ENCODE results near the gene CCR9.

DNA sequence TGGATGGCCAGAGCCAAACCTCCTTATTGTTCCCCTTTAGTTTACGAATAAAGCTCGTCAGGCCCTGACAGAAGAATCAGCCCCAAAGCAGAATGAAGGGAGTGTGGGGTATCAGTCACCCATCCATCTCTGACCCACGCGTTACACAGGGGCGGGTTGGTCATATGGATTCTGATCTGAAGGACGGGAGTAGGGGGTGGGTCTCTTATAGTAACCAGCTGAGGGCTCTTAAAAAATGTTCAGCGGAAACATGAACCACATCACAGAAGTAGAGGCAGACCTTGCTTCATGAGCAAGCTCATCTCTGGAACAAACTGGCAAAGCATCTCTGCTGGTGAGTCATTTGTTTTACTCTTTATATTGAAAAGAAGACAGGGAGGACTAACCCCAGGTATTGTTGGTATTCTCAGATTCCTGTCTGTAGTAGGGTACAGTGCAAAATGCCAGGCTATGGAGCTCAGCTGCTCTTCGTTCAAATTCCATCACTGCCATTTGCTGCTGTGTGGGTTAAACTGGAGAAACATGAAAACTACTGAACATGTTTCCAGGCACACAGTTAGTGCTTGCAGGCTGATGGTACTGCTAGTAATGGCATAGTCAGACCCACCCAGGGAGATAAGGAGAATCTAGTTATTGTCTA, 57.0 kb downstream of the CCR9 start, which contains the start of gene CXCR6:
- TF ChIP-seq SMC3 (conservative IDR thresholded peaks at IDR 0.05; ENCODE audit: poor library complexity), result no peak
- TF ChIP-seq EP300 (conservative IDR thresholded peaks at IDR 0.05; ENCODE audit: poor library complexity, severe bottlenecking), result no peak
- no peak for TF ChIP-seq EZH2 (IDR thresholded peaks at IDR 0.05; ENCODE audit: borderline replicate concordance, insufficient read depth, low read length, poor library complexity, severe bottlenecking)
- TF ChIP-seq, protein P1, sequence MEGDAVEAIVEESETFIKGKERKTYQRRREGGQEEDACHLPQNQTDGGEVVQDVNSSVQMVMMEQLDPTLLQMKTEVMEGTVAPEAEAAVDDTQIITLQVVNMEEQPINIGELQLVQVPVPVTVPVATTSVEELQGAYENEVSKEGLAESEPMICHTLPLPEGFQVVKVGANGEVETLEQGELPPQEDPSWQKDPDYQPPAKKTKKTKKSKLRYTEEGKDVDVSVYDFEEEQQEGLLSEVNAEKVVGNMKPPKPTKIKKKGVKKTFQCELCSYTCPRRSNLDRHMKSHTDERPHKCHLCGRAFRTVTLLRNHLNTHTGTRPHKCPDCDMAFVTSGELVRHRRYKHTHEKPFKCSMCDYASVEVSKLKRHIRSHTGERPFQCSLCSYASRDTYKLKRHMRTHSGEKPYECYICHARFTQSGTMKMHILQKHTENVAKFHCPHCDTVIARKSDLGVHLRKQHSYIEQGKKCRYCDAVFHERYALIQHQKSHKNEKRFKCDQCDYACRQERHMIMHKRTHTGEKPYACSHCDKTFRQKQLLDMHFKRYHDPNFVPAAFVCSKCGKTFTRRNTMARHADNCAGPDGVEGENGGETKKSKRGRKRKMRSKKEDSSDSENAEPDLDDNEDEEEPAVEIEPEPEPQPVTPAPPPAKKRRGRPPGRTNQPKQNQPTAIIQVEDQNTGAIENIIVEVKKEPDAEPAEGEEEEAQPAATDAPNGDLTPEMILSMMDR (IDR thresholded peaks at IDR 0.05; ENCODE audit: poor library complexity, severe bottlenecking), result no peak
- TF ChIP-seq TAF1 (IDR thresholded peaks at IDR 0.05; ENCODE audit: low read depth), result no peak
